Embryonic facial prominence (tissue), 1 donor: ENCODE measurements around the gene PURB.
"Not testable (repeated sequence)": the region's sequence is repeated elsewhere in the genome, so short reads cannot be mapped to it uniquely, and the experiment has no call there.

Experiments
- DNase-seq: peaks from one replicate; pipeline ENCODE4 v3.0.0-alpha.2; 2016; ENCODE audit errors: extremely low spot score

Gene PURB

DNA sequence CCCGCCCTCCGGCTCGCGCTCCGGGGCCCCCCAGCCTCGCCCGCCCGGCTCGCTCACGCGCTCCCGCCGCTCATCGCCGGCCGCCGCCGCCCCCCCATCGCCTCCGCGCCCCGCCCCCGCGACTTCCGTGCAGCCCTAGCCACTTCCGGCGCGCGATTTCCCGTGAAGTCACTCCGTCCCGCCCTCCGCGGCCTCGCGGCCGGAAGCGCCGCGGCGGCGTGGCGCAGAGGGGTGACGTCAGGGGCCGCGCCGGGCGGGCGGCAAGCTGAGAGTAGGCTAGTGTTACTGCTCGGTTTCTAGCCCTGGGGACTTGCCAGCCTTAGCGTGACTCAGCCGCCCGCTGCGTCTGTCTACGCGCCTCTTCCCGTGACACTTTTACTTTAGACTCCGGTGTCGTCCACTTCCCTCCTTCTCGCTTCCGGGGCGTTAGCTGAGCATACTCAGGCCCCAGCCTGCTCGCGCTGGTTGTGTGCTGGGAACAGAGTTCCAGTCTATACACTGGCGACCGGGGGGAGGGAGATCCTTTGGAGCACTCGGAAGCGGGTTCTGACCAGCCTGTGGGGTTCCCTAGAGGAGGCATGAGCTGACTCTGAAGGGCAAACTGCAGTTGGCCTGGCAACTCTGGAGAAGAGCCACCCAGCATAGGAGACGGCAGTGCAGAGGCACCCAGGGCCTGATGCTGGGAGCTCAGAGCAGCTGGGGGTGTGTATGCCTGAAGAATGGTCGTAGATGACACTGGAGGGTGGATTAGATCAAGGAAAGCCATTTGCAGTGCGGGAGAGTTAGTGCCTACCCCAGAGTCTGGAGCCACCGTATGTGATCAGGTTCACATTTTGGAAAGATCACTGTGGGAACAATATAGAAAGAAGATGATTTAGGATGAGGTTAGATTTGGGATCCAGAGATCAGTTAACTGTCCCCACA, at the start of gene PURB:
PURB (minus strand) TSS at position 137 of the 924 bp plus-strand sequence. CDS start 182 bp downstream, outside the sequence.
- peak; percentile 89 for DNase-seq

DNA sequence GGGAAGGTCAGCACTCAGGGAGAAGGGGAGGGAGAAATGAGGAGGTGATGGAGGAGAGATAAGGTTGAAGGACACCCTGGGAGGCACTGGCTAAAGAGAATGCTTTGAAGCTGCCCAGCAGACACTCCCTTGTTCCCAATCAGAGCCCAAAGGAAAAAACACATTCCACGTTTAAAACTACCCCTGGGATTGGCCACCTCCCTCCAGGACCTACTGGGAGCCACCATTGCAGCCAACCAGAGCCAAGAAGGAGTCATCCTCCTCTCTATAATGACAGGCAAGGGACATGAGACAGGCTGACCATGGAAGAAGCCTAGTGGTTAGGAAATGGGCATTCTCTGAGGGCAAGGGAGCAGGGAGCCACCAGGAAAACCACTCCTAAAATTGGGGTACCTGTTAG, 49.7 kb upstream of the PURB start:
- DNase-seq, result no peak

DNA sequence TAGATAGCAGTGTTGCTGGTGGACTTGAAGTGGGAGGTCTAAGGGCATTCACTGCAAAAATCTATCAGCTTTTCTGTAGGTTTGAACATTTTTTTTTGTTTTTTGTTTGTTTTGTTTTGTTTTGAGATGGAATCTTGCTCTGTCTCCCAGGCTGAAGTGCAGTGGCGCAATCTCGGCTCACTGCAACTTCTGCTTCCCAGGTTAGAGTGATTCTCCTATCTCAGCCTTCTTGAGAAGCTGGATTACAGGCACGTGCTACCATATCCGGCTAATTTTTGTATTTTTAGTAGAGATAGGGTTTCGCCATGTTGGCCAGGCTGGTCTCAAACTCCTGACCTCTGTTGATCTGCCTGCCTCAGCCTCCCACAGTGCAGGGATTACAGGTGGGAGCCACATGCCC, 49.2 kb upstream of the PURB start:
- DNase-seq, result not testable (repeated sequence)

DNA sequence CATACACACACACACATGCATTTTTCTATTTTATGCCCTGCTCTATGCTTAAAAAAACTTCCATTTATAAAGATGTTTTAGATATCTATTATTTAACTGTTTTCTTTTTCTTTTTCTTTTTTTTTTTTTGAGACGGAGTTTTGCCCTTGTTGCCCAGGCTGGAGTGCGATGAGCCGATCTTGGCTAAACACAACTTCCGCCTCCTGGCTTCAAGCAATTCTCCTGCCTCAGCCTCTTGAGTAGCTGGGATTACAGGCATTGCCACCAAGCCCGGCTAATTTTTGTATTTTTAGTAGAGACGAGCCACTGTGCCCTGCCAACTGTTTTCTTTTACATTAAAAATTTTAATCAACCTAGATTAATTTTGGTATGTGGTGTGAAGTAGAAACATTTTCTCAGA, 45.6 kb upstream of the PURB start:
- no peak for DNase-seq

DNA sequence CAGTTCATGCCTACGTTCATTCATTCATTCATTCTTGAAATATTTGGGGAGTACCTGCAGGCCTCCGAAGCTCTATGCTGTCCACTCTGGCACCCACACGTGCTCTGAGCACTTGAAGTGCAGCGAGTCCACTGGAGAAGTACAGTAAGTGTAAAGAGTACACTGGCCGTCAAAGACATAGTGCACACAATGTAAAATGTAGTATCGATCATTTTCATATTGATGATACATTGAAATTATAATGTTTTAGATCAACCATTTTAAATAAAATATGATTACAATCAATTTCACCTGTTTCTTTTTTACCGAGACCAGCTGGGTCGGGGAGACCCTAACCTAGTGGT, 37.0 kb upstream of the PURB start:
- no peak for DNase-seq

DNA sequence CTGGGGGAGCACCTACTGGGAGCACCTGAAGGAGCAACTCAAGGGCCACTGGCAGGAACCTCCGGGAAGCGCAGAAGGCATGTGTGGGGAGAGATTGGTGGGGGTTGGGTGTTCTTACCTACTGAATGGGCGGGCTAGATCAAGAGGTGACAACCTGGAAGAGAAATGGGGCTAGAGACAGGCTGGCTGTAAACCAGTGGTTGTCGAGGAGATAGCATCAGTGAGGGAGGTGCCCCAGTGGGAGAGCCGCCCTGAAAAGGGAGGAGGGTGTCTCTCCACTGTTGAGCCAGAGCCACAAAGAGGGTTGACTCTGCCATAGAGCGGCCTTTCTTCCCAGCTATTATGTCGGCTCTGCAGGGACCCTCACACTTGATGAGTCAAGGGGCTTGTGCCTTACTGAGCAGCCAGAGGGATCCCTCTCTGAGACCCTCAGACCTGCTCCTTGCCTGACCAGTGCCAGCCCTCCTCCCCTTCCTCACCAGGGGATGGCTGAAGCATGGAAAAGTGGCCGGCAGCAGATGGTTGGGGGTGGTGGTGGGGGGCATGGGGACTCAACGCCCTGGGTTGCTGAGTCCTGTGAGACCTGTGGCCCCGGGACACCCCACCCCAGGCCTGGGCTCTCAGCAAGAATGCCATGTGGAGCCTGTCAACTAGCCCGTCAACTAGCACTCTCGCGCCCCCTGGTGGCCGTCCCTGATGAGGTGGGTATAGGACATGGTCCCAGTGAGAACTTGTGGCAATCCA, 36.4 kb upstream of the PURB start:
- DNase-seq, result no peak

DNA sequence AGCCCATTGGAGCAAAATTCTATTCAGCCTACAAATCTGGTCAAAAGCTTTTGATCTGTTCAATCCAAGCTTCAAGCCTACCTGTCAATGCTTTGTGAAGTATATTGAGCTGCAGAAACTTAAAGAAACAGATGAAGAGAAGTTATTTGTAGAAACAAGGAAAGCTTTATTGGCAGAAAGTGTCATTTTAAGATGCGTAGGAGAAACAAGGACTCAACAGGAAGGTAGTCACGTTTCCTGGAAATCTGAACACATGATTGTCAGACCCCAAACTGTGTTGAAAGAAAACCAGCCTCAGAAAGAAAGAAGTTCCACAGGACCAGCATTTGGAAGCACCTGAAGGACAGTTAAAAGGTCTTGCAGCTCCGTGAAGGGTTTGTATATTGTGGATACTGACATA, 34.8 kb upstream of the PURB start:
- no peak for DNase-seq

DNA sequence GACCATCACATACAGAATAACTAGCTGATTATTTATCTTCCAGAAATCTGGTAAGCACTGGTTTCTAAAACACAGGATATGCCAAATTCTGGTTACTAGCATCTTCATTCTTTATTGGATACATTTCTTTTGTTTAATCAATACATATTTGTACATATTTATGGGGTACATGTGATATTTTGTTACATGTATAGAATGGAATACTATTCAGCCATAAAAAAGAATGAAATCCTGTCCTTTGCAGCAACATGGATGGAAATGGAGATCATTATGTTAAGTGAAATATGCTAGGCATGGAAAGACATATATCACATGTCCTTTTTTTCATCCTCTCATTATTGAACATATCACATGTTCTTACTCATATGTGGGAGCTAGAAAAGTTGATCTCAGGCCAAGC, 32.7 kb upstream of the PURB start:
- no peak for DNase-seq

DNA sequence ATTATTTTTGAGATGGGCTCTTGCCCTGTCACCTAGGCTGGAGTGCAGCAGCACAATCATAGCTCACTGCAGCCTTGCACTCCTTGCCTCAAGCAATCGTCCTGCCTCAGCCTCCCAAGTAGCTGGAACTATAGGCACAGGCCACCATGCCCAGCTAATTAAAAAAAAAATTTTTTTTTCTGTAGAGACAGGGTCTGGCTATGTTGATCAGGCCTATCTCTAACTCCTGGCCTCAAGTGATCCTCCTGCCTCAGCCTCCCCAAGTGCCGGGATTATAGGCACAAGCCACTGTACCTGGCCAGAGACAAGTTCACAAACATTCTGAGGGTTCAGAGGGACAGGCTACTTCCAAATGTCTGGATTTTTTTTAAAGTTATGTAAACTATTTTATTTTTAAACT, 32.1 kb upstream of the PURB start:
- DNase-seq, result no peak

DNA sequence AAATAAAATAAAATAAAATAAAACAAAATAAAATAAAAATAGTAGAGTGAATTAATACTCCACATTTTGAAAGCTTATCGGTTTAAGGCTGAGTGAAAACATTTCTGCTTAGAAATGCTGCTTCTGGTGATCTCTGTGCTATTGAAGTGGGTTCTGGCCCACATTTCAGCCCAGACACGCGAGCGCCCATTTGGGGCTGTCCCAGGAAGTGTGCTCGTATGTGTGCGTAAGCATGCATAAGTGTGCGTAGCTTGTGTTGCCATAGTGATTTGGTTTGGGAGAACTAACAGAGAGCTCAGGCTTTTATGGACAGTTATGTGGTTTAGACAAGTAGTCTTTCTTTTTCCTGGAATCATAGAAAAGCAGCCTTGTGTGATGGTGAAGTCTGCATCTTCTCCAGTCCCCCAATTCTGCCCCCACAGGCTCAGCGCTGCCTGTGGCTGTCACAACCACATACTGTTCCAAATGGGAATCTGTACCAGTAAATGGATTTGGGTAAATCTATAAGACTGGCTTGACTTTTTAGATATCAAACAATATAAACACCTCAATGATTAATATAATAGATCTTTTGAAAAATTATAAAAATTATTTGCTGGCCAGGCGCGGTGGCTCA, 29.8 kb upstream of the PURB start:
- DNase-seq, result no peak

DNA sequence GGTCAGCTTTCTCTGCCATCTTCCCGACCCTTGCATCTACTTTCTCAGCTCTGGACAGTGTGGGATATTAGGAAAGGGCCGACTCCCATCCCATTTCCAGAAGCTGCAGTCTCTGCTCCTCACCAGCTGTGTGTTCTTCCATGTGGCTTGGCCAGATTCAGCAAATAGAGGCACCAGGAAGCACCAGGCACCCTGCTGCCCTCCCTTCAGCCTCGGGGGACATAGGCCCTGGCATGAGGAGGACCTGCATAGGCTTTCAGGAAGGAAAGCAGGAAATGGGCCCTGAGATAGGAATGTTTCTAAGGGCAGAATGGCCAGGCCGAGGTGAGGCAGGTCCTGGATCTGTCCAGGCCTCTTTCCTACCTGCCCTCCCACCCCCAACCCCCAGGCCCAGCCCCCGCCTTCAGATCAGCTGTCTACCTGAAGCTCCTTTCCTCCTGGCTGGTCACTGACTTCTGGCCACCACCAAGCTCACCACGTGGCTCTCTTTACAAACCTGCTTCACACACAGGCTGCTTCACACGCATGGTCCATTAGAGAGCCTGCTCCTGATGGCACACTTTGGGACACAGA, 27.5 kb upstream of the PURB start:
- no peak for DNase-seq

DNA sequence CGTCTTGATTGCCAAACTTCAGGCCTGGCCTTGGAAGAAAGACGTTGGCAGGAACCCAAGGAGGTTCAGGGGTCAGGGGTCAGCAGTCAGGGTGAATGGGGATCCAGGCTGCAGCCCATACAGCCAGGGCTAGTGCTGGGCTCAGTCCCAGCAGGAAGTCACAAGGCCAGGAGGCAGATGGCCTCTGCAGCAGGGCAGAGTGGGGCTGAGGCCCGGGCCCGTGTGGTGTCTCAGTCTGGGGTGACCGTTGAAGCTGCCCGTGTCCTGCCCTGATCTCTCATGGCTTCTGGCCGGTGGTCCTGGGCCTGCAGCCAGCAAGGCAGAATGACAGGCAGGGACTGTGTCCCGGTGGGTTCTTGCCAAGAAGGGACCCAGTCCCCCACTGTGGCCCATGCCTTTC, 26.6 kb upstream of the PURB start:
- no peak for DNase-seq

DNA sequence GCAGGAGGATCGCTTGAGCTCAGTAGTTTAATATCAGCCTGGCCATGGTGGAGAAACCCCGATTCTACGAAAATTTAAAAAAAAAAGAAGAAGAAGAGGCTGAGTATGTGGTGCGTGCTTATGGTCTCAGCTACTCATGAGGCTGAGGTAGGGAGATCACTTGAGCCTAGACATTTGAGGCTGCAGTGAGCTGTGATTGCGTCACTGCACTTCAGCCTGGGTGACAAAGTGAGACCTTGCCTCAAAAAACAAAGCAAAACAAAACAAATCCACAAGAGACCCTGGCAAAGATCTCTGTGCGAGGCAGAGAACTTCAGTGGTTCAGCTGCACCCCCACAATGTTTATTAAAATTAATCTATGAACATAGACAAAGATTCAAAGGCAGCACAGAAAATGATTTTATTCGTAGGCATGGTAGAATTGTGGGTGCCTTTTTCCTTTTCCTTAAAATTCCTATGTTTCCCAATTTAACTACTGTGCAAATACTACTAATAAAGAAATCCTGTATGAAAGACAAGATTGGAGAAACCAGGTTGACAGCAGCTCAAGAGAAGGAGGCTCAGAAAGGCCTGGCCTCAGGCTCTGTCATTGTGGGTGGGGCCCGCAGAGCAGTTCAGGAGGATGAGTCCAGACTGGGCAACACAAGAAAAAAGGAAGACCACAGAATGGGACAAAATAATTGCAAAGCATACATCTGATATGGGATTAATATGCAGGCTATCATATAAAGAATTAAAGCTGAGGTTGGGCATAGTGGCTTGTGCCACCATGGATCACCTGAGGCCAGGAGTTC, 24.5 kb upstream of the PURB start:
- DNase-seq, result no peak

DNA sequence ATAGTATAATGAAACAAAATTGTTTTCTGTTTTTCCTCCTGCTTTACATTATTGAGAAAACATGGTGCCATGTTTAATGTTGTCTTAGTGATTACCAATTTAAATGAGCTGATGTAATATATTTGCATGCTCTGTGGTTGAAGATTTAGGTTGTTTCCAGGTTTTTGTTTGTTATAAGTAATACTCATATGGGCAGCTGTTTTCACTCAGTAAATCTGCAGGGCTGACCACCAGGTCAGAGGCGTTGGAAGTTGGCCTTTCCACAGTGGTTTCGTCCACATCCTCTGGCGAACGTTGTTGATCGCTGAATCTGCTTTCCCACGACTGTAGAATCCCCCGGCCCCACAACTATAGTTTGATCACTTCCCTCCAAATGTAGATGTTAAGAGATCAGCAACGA, 21.6 kb upstream of the PURB start:
- no peak for DNase-seq

DNA sequence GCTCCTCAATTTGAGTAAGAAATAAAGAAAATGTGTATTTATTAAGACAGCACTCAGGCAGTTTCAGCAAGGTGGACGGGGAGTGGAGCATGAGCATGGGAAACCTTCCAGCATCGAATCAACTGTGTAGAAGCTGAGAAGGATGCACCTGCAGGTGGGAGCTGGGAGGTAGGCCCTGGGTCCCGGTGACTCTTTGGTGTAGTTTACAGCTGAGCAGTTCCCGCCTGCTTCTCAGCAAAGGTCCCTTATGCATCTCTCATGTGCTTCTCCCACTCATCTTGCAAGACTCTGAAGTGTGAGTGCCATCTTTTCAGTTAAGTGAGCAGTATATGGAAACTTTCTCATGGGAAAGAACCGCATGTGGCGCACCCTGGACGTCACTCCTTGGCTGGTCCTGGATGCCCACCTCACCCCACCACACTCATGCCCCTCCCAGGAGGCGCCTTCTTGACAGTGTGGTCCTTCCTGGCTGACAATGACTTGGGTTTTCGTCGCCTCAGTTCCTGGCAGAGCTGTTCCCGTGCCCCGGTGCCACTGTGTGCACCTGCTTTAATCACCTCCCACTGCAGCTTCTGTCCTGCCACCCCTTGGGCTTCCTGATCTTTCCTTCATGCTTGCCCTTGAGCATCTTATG, 19.8 kb upstream of the PURB start:
- DNase-seq, result no peak

DNA sequence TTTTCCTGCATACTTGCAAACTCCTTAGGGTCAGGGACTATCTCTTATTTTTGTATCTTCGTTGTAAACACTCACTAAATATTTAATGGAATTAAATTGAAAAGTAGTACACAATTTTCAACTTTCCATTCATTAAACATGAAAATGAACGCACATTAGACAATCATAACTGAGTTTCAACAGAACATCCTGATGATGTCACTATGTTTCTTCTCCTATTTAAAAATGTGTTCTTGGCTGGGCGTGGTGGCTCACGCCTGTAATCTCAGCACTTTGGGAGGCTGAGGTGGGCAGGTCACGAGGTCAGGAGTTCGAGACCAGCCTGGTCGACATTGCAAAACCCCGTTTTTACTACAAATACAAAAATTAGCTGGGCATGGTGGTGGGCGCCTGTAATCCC, 14.1 kb upstream of the PURB start:
- no peak for DNase-seq

DNA sequence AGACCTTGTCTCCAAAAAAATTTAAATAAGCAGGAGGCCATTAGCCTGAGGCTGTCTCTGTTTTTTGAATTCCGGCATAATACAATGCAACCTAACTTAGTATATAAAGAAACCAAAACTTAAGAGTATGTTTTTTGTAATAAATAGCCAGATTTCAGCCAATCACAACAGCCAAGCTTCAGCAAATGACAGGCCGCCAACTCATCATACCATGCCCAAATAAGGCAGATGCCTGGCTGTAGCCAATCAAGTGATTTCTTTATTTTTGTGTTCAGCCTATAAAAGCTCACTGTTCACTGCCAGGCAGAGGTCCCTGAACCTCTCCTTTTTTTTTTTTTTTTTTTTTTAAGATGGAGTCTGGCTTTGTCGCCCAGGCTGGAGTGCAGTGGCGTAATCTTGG, 12.7 kb upstream of the PURB start:
- DNase-seq, result no peak

DNA sequence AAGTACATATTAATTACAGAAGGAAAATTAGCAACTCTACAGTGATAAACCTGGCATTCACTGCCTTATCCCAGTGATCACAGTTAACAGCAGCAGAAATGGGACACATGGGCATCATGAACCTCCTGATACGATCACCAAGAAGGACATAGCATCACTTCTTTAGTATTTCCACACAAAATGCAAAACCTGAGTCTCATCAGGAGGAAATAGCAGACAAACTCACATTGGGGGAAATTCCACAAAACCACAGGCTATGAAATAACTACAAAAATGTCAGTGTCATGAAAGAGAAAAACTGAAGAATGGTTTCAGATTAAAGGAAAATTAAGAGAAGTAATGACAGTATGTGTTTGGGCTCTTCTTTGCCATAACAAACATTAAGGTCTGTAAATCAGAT, 12.0 kb upstream of the PURB start:
- DNase-seq, result no peak

DNA sequence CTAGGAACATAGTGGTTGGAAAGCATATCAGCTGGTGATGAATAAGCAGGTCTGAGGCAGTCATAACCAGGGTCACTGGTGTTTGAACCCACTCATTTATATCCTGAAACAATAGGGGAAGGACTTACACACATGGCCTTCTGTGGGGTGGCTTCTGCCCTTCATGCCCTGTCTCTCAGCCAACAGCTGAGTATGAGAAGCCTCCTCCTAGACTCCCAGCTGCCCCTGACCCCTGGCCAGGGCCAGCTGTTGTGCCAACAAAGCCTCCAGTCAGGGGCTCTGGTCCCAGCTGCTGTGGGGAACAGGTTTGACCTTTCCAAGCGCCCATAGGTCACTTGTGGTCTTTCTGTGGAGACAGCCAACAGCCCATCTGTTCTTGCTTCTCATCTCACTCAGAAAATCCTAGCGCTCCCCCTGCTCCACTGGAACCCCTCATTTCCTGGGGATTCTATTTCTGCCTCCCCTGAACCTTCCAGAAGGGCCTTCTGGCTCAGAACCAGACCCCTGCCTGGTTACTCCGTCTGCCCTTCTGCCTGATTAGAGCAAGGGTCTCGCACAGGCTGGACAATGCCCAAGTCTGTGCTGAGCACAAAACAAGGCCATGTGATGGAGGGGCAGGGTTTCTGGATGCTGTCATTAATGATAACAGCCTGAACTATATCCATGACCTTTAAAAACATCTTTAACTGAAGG, 9.7 kb upstream of the PURB start:
- no peak for DNase-seq

DNA sequence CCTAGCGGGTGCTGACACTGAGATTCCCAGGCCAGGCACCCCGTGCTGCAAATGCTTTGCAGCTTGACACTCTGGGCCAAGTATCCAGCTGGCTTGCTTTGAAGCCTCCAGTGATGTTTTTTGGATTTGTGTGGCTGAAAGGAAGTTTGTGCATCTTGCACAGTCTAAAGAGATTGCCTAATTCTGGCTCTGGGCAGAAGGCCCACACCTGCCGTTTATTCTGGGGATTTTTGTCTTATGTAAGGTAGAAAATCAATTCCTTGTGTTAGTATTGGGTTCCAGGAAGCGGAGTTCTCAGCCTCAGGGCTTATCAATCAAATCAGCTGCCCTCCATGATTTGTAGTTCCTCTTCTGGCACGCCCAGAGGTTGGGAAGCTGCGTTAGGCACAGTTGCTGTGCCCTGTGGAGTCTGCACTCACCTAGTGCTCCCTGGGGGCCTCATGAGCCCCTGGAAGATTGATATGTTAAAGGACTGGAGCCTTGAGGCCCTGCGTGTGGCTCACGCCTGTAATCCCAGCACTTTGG, 8.4 kb upstream of the PURB start:
- no peak for DNase-seq
